ENCODE results near the gene SPAG17.

- no peak for TF ChIP-seq EZH2 (IDR thresholded peaks at IDR 0.05; ENCODE audit: borderline replicate concordance)
- TF ChIP-seq CTCF (IDR thresholded peaks at IDR 0.05; ENCODE audit: poor library complexity), result no peak
- TF ChIP-seq EZH2phosphoT487 (IDR thresholded peaks at IDR 0.05; ENCODE audit: low read depth, severe bottlenecking, unreplicated experiment), result no peak
These were observed 83.0 kb downstream of the SPAG17 start for GRCh38 chr1:118101999-118102398.

Data from hepatocyte (in vitro differentiated cells).